HepG2 (cell line): ENCODE results near the gene NAA38. TPM values are rescaled to one million over a fixed set of nuclear protein-coding genes. Genes with fewer than 3 reads are reported as not detected.
A peak's percentile ranks its signal among the peaks of the same experiment; 100 is the strongest.

ENCODE experiments used
- ATM ChIP-seq: fragments of 450-650 bp; IDR thresholded peaks from 2 replicates; pipeline ENCODE4 v1.7.1; 2017; ENCODE audit warnings: mild to moderate bottlenecking, borderline replicate concordance
- CREB1 ChIP-seq, 2 experiments: fragments of 450-650 bp in 1 of 2; IDR thresholded peaks; 2 replicates each; pipeline ENCODE4 v1.6.1; 2016 to 2017; ENCODE audit warnings: control low read depth in 1 of 2, mild to moderate bottlenecking in 1 of 2, missing compliant biosample characterization in 1 of 2, missing genetic modification characterization in 1 of 2
- EED ChIP-seq: sonication (generic); formaldehyde crosslinking; IDR thresholded peaks from 2 replicates; pipeline ENCODE4 v1.5.0; 2020; ENCODE audit warnings: mild to moderate bottlenecking, missing genetic modification reagents
- HOXD1 ChIP-seq: sonication (generic); formaldehyde crosslinking; IDR thresholded peaks from 2 replicates; pipeline ENCODE4 v1.5.0; 2020; ENCODE audit warnings: missing genetic modification reagents
- KAT8 ChIP-seq: IDR thresholded peaks from 2 replicates; pipeline ENCODE4 v1.6.1; 2016; ENCODE audit warnings: missing genetic modification reagents, missing compliant biosample characterization
- KDM1A ChIP-seq: IDR thresholded peaks from 2 replicates; pipeline ENCODE4 v1.6.1; 2016; ENCODE audit warnings: missing compliant biosample characterization
- KDM6A ChIP-seq: IDR thresholded peaks from 2 replicates; pipeline ENCODE4 v1.6.1; 2016; ENCODE audit warnings: low read depth
- RFX5 ChIP-seq: IDR thresholded peaks from 2 replicates; pipeline ENCODE4 v1.6.1; 2011; ENCODE audit warnings: low read depth, low read length, improper control_type of control experiment
- SAP130 ChIP-seq: IDR thresholded peaks from 2 replicates; pipeline ENCODE4 v1.6.1; 2016; ENCODE audit warnings: low read depth
- SOX5 ChIP-seq: IDR thresholded peaks from 2 replicates; pipeline ENCODE4 v1.6.1; 2016; ENCODE audit warnings: borderline replicate concordance
- ZNF124 ChIP-seq: sonication (generic); formaldehyde crosslinking; IDR thresholded peaks from 2 replicates; pipeline ENCODE4 v1.4.0; 2020; ENCODE audit warnings: missing genetic modification reagents
- ZNF142 ChIP-seq: sonication (generic); formaldehyde crosslinking; IDR thresholded peaks from 2 replicates; pipeline ENCODE4 v1.4.0; 2020; ENCODE audit warnings: missing genetic modification reagents
- ZNF18 ChIP-seq: sonication (generic); formaldehyde crosslinking; IDR thresholded peaks from 2 replicates; pipeline ENCODE4 v1.8.0; 2022; ENCODE audit warnings: mild to moderate bottlenecking, missing genetic modification reagents; ENCODE audit not compliant: insufficient replicate concordance
- ZNF275 ChIP-seq: sonication (generic); formaldehyde crosslinking; IDR thresholded peaks from 2 replicates; pipeline ENCODE4 v1.8.0; 2022; ENCODE audit warnings: missing genetic modification reagents, mild to moderate bottlenecking, inconsistent platforms, borderline replicate concordance
- ZNF33A ChIP-seq: sonication (generic); formaldehyde crosslinking; IDR thresholded peaks from 2 replicates; pipeline ENCODE4 v1.5.1; 2020; ENCODE audit warnings: missing genetic modification reagents, mild to moderate bottlenecking, moderate library complexity, borderline replicate concordance
- ZNF441 ChIP-seq: sonication (generic); formaldehyde crosslinking; IDR thresholded peaks from 2 replicates; pipeline ENCODE4 v1.7.0; 2021; ENCODE audit warnings: missing genetic modification reagents, borderline replicate concordance
- ZNF569 ChIP-seq: sonication (generic); formaldehyde crosslinking; IDR thresholded peaks from 2 replicates; pipeline ENCODE4 v1.5.0; 2020; ENCODE audit warnings: mild to moderate bottlenecking, missing genetic modification reagents, moderate library complexity, borderline replicate concordance
- polyA plus RNA-seq, 8 experiments: library from polyadenylated mRNA; depleted of rRNA in 3 of 8; stranded (reverse) in 7 of 8; unstranded in 1 of 8; fragments of >200 nt; fragmentation: Illumina TruSeq in 4 of 8; extraction: Trizol in 4 of 8; gene quantifications; 2 replicates each; pipeline versions ENCODE4 v1.2.1 to v1.2.3, GENCODE V29; 2011 to 2016; ENCODE audit warnings: low read depth in 4 of 8, missing spikeins in 1 of 8, mixed read lengths in 1 of 8; ENCODE audit not compliant: insufficient read depth in 1 of 8
- total RNA-seq, 5 experiments: library from RNA; depleted of rRNA; stranded (reverse); fragments of >200 nt; fragmentation: Illumina TruSeq; extraction: Trizol; gene quantifications; 2 replicates each; pipeline ENCODE4 v1.2.3, GENCODE V29; 2016; ENCODE audit warnings: low read depth in 1 of 5
- TF ChIP-seq, protein P1 (sequence below): sonication (generic); formaldehyde crosslinking; IDR thresholded peaks from 2 replicates; pipeline ENCODE4 v1.4.0; 2020; ENCODE audit warnings: mild to moderate bottlenecking, missing genetic modification reagents

Gene NAA38
- total and polyA plus RNA-seq, 2 of the 13 experiments (the other 11 are each of a cell fraction or from before 2014, with no cell fraction given): 46.9 to 91.6 TPM

GRCh38 chr17:7836596-7837407, 20.6 kb downstream of the NAA38 start (continued):
- TF ChIP-seq ZNF142 (CRISPR knock-in tag): no peak
- peak; percentile 96 for TF ChIP-seq KDM6A (CRISPR knock-in tag)
- peak; percentile 88; the same call in 1 of the 2 replicates for TF ChIP-seq ZNF33A (CRISPR knock-in tag)
- TF ChIP-seq ZNF441 (CRISPR knock-in tag): peak; percentile 15; the same call in 1 of the 2 replicates
- TF ChIP-seq ZNF569 (CRISPR knock-in tag): no peak
- peak; percentile 39 for TF ChIP-seq ZNF18 (CRISPR knock-in tag)
- TF ChIP-seq ZNF124: peak; percentile 81; the same call in 1 of the 2 replicates
- peak; percentile 98 for TF ChIP-seq SAP130 (CRISPR knock-in tag)
- TF ChIP-seq CREB1 (IDR thresholded peaks at IDR 0.05): peak; percentile 85
- peak; percentile 89 for TF ChIP-seq CREB1 (CRISPR knock-in tag; IDR thresholded peaks at IDR 0.05)
- peak; percentile 78 for TF ChIP-seq RFX5
- TF ChIP-seq KDM1A (CRISPR knock-in tag): peak; percentile 90; the same call in 1 of the 2 replicates
- no peak; the same call in 1 of the 2 replicates for TF ChIP-seq ZNF275 (CRISPR knock-in tag)
- 0 out of 2 replicates have a peak, but pooled peaks have one; percentile 79 for TF ChIP-seq HOXD1 (CRISPR knock-in tag)
- TF ChIP-seq KAT8: peak; percentile 88
- TF ChIP-seq EED: no peak
- no peak for TF ChIP-seq ATM
- TF ChIP-seq, protein P1, sequence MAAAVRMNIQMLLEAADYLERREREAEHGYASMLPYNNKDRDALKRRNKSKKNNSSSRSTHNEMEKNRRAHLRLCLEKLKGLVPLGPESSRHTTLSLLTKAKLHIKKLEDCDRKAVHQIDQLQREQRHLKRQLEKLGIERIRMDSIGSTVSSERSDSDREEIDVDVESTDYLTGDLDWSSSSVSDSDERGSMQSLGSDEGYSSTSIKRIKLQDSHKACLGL (CRISPR knock-in tag): peak; percentile 41; the same call in 1 of the 2 replicates
- TF ChIP-seq SOX5 (CRISPR knock-in tag): peak; percentile 88
